GM18526 (cell line): ENCODE data around the gene KPTN.

ENCODE experiments used
- POLR2A ChIP-seq: IDR thresholded peaks from 3 replicates; pipeline ENCODE4 v1.6.1; 2011; ENCODE audit not compliant: insufficient read length; ENCODE audit errors: extremely low read depth

The KPTN gene

DNA sequence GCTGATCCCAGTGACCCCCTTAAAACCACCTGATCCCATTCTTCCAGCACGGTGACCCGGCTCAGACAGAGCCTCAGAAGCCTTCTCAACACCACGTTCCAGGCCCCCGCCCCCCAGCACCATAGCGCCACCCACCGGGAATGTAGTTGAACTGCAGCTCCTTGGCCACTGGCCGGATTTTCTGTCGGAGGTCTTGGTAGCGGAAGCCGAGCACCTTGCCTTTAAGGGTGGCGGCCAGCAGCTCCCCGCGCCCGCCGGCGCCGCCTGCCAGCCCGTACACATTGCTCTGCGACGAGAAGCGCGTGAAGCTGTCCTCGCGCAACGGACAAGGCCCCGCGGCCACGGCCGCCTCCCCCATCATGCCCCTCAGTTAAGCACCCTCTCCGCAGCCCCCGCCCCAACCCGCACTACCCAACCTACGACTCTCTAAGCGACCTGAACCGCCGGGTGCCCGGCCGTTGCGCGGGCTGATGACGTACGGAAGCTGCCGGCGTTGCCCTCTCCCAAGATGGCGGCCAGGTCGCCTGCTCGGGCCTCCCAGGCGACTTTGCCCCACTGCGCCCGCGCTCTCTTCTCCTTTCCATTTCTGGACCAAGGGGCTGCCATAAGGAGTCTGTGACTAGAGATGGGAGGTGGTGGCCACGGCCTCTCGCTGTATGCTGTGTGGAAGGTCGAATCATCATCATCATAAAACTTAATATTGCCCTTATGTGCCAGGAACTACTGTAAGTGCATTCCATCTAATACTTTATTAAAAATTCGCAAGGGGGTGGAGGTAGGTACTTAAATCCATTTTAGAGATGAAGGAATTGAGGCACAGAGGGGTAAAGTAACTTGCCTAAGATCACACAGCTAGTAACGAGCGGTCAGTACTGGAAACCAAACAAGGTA, at the start of gene KPTN:
Gene KPTN, minus strand, starts transcription at position 420 of the 891 bp plus-strand sequence. Its CDS starts 59 bp downstream, at position 361.
- peak; percentile 70 for TF ChIP-seq POLR2A

GRCh38 chr19:47531640-47532387, 47.8 kb upstream of the KPTN start:
- no peak for TF ChIP-seq POLR2A

GRCh38 chr19:47529018-47529742, 45.2 kb upstream of the KPTN start:
- no peak for TF ChIP-seq POLR2A

DNA sequence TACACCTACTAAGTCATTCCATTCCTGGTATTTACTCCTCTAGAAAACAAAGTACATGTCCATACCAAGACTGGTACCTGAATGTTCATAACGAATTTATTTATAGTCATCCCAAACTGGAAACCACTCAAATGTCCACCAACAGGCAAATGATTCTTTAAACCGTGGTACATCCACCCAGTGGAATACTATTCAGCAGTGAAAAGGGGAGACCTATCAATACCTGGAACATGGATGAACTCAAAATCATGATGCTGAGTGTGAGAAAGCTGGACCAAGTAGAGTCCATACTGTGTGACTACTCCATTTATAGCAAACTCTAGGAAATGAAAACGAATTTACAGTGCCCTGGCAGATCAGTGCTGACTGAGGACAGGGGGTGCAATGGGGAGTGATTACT, 42.8 kb upstream of the KPTN start:
- TF ChIP-seq POLR2A = no peak

DNA sequence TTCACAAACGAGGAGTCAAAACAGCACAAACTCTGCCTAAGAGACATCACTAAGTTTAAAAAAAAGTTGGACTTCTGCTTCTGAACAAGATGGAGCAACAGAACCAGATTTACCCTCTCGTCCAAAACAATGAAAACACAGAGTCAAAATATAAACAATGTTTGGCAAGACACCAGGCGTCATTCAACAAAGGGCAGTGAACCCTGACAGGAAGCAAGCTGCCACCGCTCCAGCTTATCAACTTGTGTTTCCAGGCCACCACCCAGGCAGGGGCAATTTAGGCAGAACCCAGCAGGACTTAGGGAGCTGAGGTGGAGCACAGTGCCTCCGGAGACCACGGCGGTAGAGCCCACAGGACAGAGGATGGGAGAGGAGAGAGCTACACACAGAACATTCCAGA, 39.5 kb upstream of the KPTN start:
- TF ChIP-seq POLR2A = no peak

- no peak for TF ChIP-seq POLR2A
Measured at GRCh38 chr19:47521473-47522180, 37.6 kb upstream of the KPTN start.

DNA sequence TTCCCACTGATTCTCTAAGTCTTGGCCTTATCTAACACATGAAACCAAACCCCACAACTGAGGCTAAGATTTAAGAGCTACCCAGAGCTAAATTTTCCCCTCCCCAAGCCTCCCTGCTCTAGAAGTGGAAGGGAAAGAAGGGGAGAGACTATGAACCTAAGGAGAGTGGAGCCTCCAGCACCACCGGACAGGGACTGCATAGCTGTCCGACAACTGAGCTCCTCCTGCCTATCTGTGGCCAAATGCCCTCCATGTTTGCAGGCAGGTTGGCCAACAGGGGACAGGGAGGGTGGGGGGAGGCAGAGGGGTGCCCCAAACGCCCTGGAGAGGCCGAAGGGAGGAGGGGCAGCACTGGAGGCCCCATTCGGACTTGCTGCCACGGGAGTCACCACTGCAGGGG, 36.8 kb upstream of the KPTN start:
- TF ChIP-seq POLR2A = no peak

- TF ChIP-seq POLR2A = no peak
Measured at GRCh38 chr19:47520343-47520806, 36.4 kb upstream of the KPTN start.

DNA sequence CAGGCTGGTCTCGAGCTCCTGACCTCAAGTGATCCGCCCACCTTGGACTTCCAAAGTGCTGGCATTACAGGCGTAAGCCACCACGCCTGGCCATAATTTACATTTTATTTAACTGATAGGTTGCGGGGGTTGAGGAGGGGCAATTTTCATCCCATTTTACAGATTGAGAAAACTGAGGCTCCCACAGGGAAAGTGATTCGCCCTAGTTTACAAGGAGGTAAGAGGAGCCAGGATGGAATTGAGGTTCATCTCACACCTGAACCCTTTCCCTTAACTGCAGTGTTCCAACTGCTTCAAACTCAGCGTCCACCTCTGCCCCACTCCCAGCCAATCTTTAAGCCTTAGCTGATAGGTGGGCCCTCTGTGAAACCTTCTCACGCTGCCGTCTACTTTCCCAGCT, 34.8 kb upstream of the KPTN start:
- no peak for TF ChIP-seq POLR2A

DNA sequence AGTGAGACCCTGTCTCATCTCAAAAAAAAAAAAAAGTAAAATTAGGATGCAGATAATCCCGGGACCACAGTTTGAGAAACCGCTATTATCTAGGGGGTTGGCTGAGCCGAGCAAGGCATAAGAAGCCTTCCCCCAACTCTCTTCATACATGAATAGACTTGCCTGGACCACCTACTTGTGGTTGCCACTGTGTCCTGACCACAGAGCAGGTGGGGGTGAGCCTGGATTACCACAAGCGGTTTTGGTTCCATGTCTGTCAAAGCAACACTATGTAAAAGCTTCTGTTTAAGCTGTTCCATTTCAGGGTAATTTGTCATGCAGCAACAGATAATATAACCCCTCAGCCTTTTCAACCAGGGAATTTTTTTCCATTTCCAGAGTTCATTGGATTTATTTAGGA, 34.1 kb upstream of the KPTN start:
- no peak for TF ChIP-seq POLR2A

GRCh38 chr19:47514869-47515588, 31.0 kb upstream of the KPTN start, which contains the start of gene NAPA:
Gene NAPA (minus strand): TSS chr19:47515063. CDS start chr19:47514940, 123 bp downstream.
- TF ChIP-seq POLR2A = peak; percentile 87

DNA sequence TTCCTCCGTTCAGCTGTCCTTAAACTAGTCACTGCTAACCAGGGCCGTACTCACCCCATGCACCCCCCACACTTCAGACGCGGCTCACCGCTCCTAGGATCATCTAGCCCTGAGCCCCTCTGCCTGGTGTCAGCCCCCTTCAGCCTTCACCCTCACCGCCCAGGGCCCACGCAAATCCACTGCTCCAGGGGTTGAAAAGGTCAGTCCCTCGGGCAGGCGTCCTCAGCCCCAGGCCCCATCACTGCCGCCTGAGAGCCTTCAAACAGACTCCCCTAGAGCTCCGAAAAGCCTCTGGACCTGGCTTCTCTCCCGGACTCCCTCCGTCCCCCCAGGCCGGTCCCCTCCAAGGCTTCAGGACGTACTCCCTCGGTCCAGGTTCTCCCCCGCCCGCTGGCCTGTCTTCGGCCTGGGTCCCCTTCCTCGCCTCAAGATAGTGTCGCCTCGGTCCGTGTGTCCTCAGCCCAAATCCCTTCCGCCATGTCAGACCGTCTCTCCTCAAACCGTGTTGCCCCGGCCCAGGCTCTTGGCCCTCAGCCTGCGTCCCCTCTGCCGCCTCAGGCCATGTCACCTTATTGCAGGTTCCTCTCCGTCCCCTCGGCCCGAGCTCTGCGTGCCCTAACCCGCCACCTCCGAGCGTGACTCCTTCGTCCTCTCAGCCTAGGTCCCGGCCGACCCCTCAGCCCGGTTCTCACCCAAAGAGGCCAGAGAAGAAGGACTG, 30.3 kb upstream of the KPTN start:
- TF ChIP-seq POLR2A = no peak

GRCh38 chr19:47512948-47513319, 28.9 kb upstream of the KPTN start:
- no peak for TF ChIP-seq POLR2A
